OCI-LY7 (cell line): ENCODE data around the gene LHX6. TPM values are rescaled to one million over a fixed set of nuclear protein-coding genes. Genes with fewer than 3 reads are reported as not detected.

Experiments
- BruUV-seq: library from RNA; stranded (reverse); fragments of 400-500 nt; replicated peaks from 2 replicates; lab custom pipeline; 2021; lab: Mats Ljungman, UMichigan
- CTCF ChIA-PET: fragments of 300-600 bp; sonication (Branson Sonifier 250); formaldehyde crosslinking; loops from one replicate; lab custom pipeline; 2022; ENCODE audit warnings: antibody characterized with exemption; ENCODE audit not compliant: unreplicated experiment; lab: Charles Lee
- POLR2A ChIA-PET: fragments of 300-600 bp; sonication (Branson Sonifier 250); formaldehyde crosslinking; loops from one replicate; lab custom pipeline; 2022; ENCODE audit warnings: antibody characterized with exemption; lab: Charles Lee
- DNase-seq: peaks from one replicate; pipeline ENCODE4 v3.0.0-alpha.2; 2015; ENCODE audit warnings: low spot score
- H2AFZ ChIP-seq: fragments of 200-600 bp; sonication (generic), shearing (Covaris generic); 2 replicates; pipeline ENCODE4 v1.6.1; 2014; ENCODE audit warnings: mild to moderate bottlenecking, antibody characterized with exemption, low read length, moderate library complexity
- H3K27ac ChIP-seq: fragments of 200-600 bp; sonication (generic); 2 replicates; pipeline ENCODE4 v1.5.1; 2014; ENCODE audit warnings: mixed run types, low read depth, mild to moderate bottlenecking, moderate library complexity, low read length, inconsistent platforms; ENCODE audit not compliant: poor library complexity, severe bottlenecking
- H3K36me3 ChIP-seq: fragments of 200-600 bp; sonication (generic); 2 replicates; pipeline ENCODE4 v1.6.1; 2014; ENCODE audit warnings: mild to moderate bottlenecking, antibody characterized with exemption, low read length, moderate library complexity, mixed read lengths; ENCODE audit not compliant: insufficient read depth
- H3K4me1 ChIP-seq: fragments of 200-600 bp; sonication (generic); 2 replicates; pipeline ENCODE4 v1.5.1; 2014; ENCODE audit warnings: mild to moderate bottlenecking, low read length; ENCODE audit not compliant: insufficient read depth, poor library complexity, severe bottlenecking
- H3K4me2 ChIP-seq: fragments of 200-600 bp; sonication (generic); 2 replicates; pipeline ENCODE4 v1.6.1; 2014; ENCODE audit warnings: mild to moderate bottlenecking, low read length
- H3K4me3 ChIP-seq: fragments of 200-600 bp; sonication (generic); 2 replicates; pipeline ENCODE4 v1.5.1; 2014; ENCODE audit warnings: mild to moderate bottlenecking, low read depth, low read length; ENCODE audit not compliant: poor library complexity, severe bottlenecking
- H3K79me2 ChIP-seq: fragments of 200-600 bp; sonication (generic); 2 replicates; pipeline ENCODE4 v1.6.1; 2016; ENCODE audit warnings: low read depth, mild to moderate bottlenecking, low read length, moderate library complexity, mixed read lengths; ENCODE audit not compliant: insufficient read depth
- H3K9me2 ChIP-seq: fragments of 200-600 bp; sonication (generic); 2 replicates; pipeline ENCODE4 v1.6.1; 2016; ENCODE audit warnings: mild to moderate bottlenecking, low read length, mixed read lengths; ENCODE audit not compliant: insufficient read depth
- H3K9me3 ChIP-seq: fragments of 200-600 bp; sonication (generic); 2 replicates; pipeline ENCODE4 v1.6.1; 2014; ENCODE audit warnings: mild to moderate bottlenecking, mixed run types, low read length, mixed read lengths
- H4K20me1 ChIP-seq: fragments of 200-600 bp; sonication (generic); 2 replicates; pipeline ENCODE4 v1.6.1; 2014; ENCODE audit warnings: mild to moderate bottlenecking, antibody characterized with exemption, low read length, moderate library complexity, mixed read lengths; ENCODE audit not compliant: insufficient read depth
- EZH2phosphoT487 ChIP-seq: fragments of 200-600 bp; sonication (generic); IDR thresholded peaks from 2 replicates; pipeline ENCODE4 v1.6.1; 2018; ENCODE audit warnings: low read depth, borderline replicate concordance, mild to moderate bottlenecking, mixed run types, antibody characterized with exemption, low read length, moderate library complexity, mixed read lengths
- intact Hi-C: fragments of 100-400 bp; cut with micrococcal nuclease; formaldehyde crosslinking; loops from one replicate; pipeline ENCODE4 v1.10.0; 2022; ENCODE audit not compliant: unreplicated experiment
- total RNA-seq, 2 experiments: library from RNA; depleted of rRNA in 1 of 2; stranded (reverse); fragments of >200 nt in 1 of 2; shearing (Covaris generic) in 1 of 2; gene quantifications; 2 replicates each; pipeline ENCODE4 v1.2.3, GENCODE V29; 2014 to 2022
- TF ChIP-seq, protein P1 (sequence below): fragments of 200-600 bp; sonication (generic); conservative IDR thresholded peaks from 2 replicates; pipeline ENCODE4 v1.5.1; 2014; ENCODE audit warnings: mild to moderate bottlenecking, antibody characterized with exemption, low read length, moderate library complexity, mixed read lengths

The LHX6 gene
- total RNA-seq, 2 experiments from 2014 or later = not detected

DNA sequence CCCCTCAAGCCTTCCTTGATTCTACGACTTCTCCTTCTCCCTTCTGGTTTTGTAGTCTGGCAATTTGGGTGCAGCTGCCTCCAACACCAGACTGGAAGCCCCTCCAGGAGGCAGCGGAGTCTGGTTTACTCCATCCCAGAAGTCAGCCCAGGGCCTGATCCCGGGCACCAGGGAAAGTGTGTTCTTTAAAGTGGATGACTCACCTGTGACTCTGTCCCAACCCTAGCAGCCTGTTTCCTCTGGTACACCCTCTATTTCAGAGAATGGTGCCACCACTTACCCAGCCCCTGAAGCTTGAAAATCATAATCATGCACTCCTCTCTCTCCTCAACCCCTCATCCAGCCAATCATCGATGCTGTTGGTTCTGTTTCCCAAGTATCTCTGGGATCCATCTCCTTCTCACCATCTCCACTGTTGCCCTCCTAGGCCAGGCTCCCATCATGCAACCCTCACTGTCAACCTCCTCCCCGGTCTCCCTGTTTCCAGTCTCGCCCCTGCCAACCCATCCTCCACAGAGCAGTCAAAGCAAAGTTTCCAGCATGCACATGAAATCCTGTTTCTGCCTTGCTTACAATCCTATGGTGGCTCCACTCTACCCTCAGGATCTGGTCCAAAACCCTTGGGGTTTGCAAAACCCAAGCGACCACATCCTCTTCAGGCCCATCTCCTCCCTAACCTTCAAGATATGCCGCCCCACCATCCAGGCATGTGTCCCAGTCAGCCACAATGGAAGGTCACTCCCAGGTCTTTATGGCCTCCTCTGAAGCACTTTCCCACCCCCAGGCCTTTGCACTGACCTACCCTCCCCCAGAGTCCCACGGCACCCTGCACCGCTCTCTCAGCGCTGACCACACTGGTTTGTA lies 10.5 kb downstream of the LHX6 start:
- intact Hi-C loops = no loop called here
- H3K4me1 ChIP-seq = peaks cover 4% of the 10 kb centered on the region
- no TSS peak for BruUV-seq
- no peaks in the 10 kb centered on the region for H3K79me2 ChIP-seq
- no peak overlapping the region for H3K27ac ChIP-seq
- no peak overlapping the region for H3K4me2 ChIP-seq
- ChIA-PET CTCF (no interaction called here), POLR2A (interaction anchor here (0.7 kb wide), 1 partner anchor 19 kb away, joined by 3 read pairs; no protein-coding TSS in a partner anchor)
- no peak overlapping the region for H2AFZ ChIP-seq
- no peak for DNase-seq
- H3K36me3 ChIP-seq = no peaks in the 10 kb centered on the region
- H3K9me2 ChIP-seq = no peaks in the 10 kb centered on the region
- no peak for TF ChIP-seq EZH2phosphoT487
- TF ChIP-seq, protein P1, sequence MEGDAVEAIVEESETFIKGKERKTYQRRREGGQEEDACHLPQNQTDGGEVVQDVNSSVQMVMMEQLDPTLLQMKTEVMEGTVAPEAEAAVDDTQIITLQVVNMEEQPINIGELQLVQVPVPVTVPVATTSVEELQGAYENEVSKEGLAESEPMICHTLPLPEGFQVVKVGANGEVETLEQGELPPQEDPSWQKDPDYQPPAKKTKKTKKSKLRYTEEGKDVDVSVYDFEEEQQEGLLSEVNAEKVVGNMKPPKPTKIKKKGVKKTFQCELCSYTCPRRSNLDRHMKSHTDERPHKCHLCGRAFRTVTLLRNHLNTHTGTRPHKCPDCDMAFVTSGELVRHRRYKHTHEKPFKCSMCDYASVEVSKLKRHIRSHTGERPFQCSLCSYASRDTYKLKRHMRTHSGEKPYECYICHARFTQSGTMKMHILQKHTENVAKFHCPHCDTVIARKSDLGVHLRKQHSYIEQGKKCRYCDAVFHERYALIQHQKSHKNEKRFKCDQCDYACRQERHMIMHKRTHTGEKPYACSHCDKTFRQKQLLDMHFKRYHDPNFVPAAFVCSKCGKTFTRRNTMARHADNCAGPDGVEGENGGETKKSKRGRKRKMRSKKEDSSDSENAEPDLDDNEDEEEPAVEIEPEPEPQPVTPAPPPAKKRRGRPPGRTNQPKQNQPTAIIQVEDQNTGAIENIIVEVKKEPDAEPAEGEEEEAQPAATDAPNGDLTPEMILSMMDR = no peak
- H4K20me1 ChIP-seq = no peaks in the 10 kb centered on the region
- H3K4me3 ChIP-seq = no peak overlapping the region
- H3K9me3 ChIP-seq = no peaks in the 10 kb centered on the region

GRCh38 chr9:122217640-122218039 lies 11.1 kb downstream of the LHX6 start:
- H3K4me3 ChIP-seq = no peak overlapping the region
- no peak overlapping the region for H3K27ac ChIP-seq
- intact Hi-C loops = no loop called here
- H3K4me1 ChIP-seq = peaks cover 4% of the 10 kb centered on the region
- ChIA-PET POLR2A (interaction anchor here (0.7 kb wide), 1 partner anchor 18 kb away, joined by 3 read pairs; no protein-coding TSS in a partner anchor), CTCF (no interaction called here)
- no TSS peak for BruUV-seq
- H3K9me3 ChIP-seq = no peaks in the 10 kb centered on the region
- DNase-seq = no peak
- no peaks in the 10 kb centered on the region for H3K36me3 ChIP-seq
- TF ChIP-seq, protein P1 = no peak
- no peak for TF ChIP-seq EZH2phosphoT487
- no peaks in the 10 kb centered on the region for H3K79me2 ChIP-seq
- H4K20me1 ChIP-seq = no peaks in the 10 kb centered on the region
- H3K4me2 ChIP-seq = no peak overlapping the region
- no peaks in the 10 kb centered on the region for H3K9me2 ChIP-seq
- H2AFZ ChIP-seq = no peak overlapping the region

GRCh38 chr9:122216798-122217418 lies 11.8 kb downstream of the LHX6 start:
- no peak overlapping the region for H2AFZ ChIP-seq
- no peaks in the 10 kb centered on the region for H3K36me3 ChIP-seq
- H3K4me2 ChIP-seq = no peak overlapping the region
- H3K27ac ChIP-seq = no peak overlapping the region
- no peaks in the 10 kb centered on the region for H3K9me3 ChIP-seq
- H3K4me1 ChIP-seq = peaks cover 4% of the 10 kb centered on the region
- no peak overlapping the region for H3K4me3 ChIP-seq
- TF ChIP-seq, protein P1 = no peak
- TF ChIP-seq EZH2phosphoT487 = no peak
- H3K9me2 ChIP-seq = no peaks in the 10 kb centered on the region
- ChIA-PET POLR2A (no interaction called here), CTCF (no interaction called here)
- H3K79me2 ChIP-seq = no peaks in the 10 kb centered on the region
- H4K20me1 ChIP-seq = no peaks in the 10 kb centered on the region
- intact Hi-C loops = no loop called here
- no peak for DNase-seq
- BruUV-seq = no TSS peak
